Endothelial cell of umbilical vein (primary cell): ENCODE measurements around the gene SMAD1. TPM values are rescaled to one million over a fixed set of nuclear protein-coding genes. Genes with fewer than 3 reads are reported as not detected.

Source experiments
- BruUV-seq: library from RNA; stranded (reverse); fragments of 400-500 nt; replicated peaks from 2 replicates; lab custom pipeline; 2021; lab: Mats Ljungman, UMichigan
- CTCF ChIA-PET: fragments of 300-600, 350-600 bp; sonication (Branson Sonifier 250); formaldehyde crosslinking; loops from one replicate; lab custom pipeline; 2021; ENCODE audit warnings: antibody characterized with exemption, inconsistent platforms; lab: Charles Lee
- POLR2A ChIA-PET: fragments of 300-600, 350-600 bp; sonication (Branson Sonifier 250); formaldehyde crosslinking; loops from one replicate; lab custom pipeline; 2021; ENCODE audit warnings: antibody characterized with exemption, inconsistent platforms; lab: Charles Lee
- DNase-seq: peaks from one replicate; pipeline ENCODE4 v3.0.0-alpha.2; 2011; ENCODE audit warnings: low read depth, low spot score
- FAIRE-seq: peaks from 2 replicates; lab custom pipeline; 2011; peaks lifted over from hg19 to GRCh38; lab: Jason Lieb, UNC
- H2AFZ ChIP-seq: 2 replicates; pipeline ENCODE4 v1.6.0; 2012; ENCODE audit warnings: low read depth, low read length, control low read depth, inconsistent platforms
- H3K27ac ChIP-seq: 2 replicates; pipeline ENCODE4 v1.5.1; 2011; ENCODE audit warnings: low read depth, mild to moderate bottlenecking, control low read depth, low read length, moderate library complexity; ENCODE audit not compliant: insufficient read depth
- H3K27me3 ChIP-seq, 2 experiments: 2 replicates each; pipeline versions ENCODE4 v1.6.0 to v1.6.1; 2011; ENCODE audit warnings: low read length in 2 of 2, mixed read lengths in 1 of 2; ENCODE audit not compliant: control insufficient read depth in 2 of 2, insufficient read depth in 2 of 2
- H3K36me3 ChIP-seq, 2 experiments: 2 replicates in 1 of 2; 3 replicates in 1 of 2; pipeline ENCODE4 v1.5.1; 2011; ENCODE audit warnings: low read length in 2 of 2, mild to moderate bottlenecking in 1 of 2, moderate library complexity in 1 of 2; ENCODE audit not compliant: control insufficient read depth in 2 of 2, insufficient read depth in 2 of 2; ENCODE audit errors: extremely low read depth in 1 of 2
- H3K4me1 ChIP-seq: 3 replicates; pipeline ENCODE4 v1.5.1; 2011; ENCODE audit warnings: mild to moderate bottlenecking, low read length; ENCODE audit not compliant: control insufficient read depth, insufficient read depth; ENCODE audit errors: extremely low read depth
- H3K4me2 ChIP-seq: 2 replicates; pipeline ENCODE4 v1.6.1; 2011; ENCODE audit warnings: low read length, control low read depth, mixed read lengths; ENCODE audit not compliant: insufficient read depth
- H3K4me3 ChIP-seq, 3 experiments: fragments of 200-600 bp in 1 of 3; sonication (generic), shearing (Covaris generic) in 1 of 3; replicated peaks in 1 of 3; 2 replicates each; pipeline ENCODE4 v1.5.1; 2011 to 2016; ENCODE audit warnings: control low read depth in 3 of 3, low read length in 3 of 3, mild to moderate bottlenecking in 2 of 3, inconsistent platforms in 1 of 3, low read depth in 1 of 3, moderate library complexity in 1 of 3; ENCODE audit not compliant: insufficient read depth in 1 of 3
- H3K79me2 ChIP-seq: 2 replicates; pipeline ENCODE4 v1.6.0; 2012; ENCODE audit warnings: low read length, inconsistent platforms; ENCODE audit not compliant: control insufficient read depth, insufficient read depth
- H3K9ac ChIP-seq: replicated peaks from 2 replicates; pipeline ENCODE3; 2011; ENCODE audit warnings: low read length, control low read depth; ENCODE audit not compliant: insufficient read depth; ENCODE audit errors: extremely low read depth
- H3K9me1 ChIP-seq: replicated peaks from 3 replicates; pipeline ENCODE4 v1.6.0; 2011; ENCODE audit warnings: mild to moderate bottlenecking, low read length; ENCODE audit not compliant: control insufficient read depth, insufficient read depth; ENCODE audit errors: extremely low read depth
- H3K9me3 ChIP-seq: replicated peaks from 2 replicates; pipeline ENCODE4 v1.5.1; 2012; ENCODE audit warnings: low read length, inconsistent platforms; ENCODE audit not compliant: control insufficient read depth, insufficient read depth
- H4K20me1 ChIP-seq: replicated peaks from 2 replicates; pipeline ENCODE3; 2011; ENCODE audit warnings: mild to moderate bottlenecking, low read length; ENCODE audit not compliant: control insufficient read depth, insufficient read depth; ENCODE audit errors: extremely low read depth
- CTCF ChIP-seq, 2 donors: IDR thresholded peaks; 1 replicate in 1 of 2; 2 replicates in 1 of 2; pipeline ENCODE4 v1.5.1; 2011; ENCODE audit warnings: low read length in 2 of 2, mild to moderate bottlenecking in 2 of 2, moderate library complexity in 2 of 2, control low read depth in 1 of 2, inconsistent platforms in 1 of 2, low read depth in 1 of 2; ENCODE audit not compliant: insufficient read depth in 1 of 2; ENCODE audit errors: extremely low read depth in 1 of 2
- EZH2 ChIP-seq: IDR thresholded peaks from 2 replicates; pipeline ENCODE4 v1.6.1; 2012; ENCODE audit warnings: borderline replicate concordance, low read depth, mild to moderate bottlenecking, moderate library complexity, low read length, inconsistent platforms; ENCODE audit not compliant: severe bottlenecking
- FOS ChIP-seq: IDR thresholded peaks from 2 replicates; pipeline ENCODE4 v1.6.1; 2011; ENCODE audit warnings: mild to moderate bottlenecking, low read length, moderate library complexity, borderline replicate concordance; ENCODE audit not compliant: insufficient read depth
- GATA2 ChIP-seq: IDR thresholded peaks from 2 replicates; pipeline ENCODE4 v1.7.0; 2011; ENCODE audit warnings: low read depth, mild to moderate bottlenecking, moderate library complexity, mixed read lengths, low read length; ENCODE audit not compliant: insufficient read length, insufficient read depth
- JUN ChIP-seq: IDR thresholded peaks from 2 replicates; pipeline ENCODE4 v1.6.1; 2011; ENCODE audit warnings: borderline replicate concordance, low read depth; ENCODE audit not compliant: insufficient read length, insufficient read depth
- MAX ChIP-seq: IDR thresholded peaks from 2 replicates; pipeline ENCODE4 v1.6.1; 2011; ENCODE audit not compliant: insufficient read depth, insufficient read length
- MYC ChIP-seq: IDR thresholded peaks from one replicate; pipeline ENCODE4 v1.6.1; 2011; ENCODE audit warnings: mild to moderate bottlenecking, low read depth, low read length
- POLR2A ChIP-seq: IDR thresholded peaks from 2 replicates; pipeline ENCODE4 v1.6.1; 2012; ENCODE audit warnings: low read depth, mild to moderate bottlenecking, control low read depth, low read length
- POLR2AphosphoS5 ChIP-seq: IDR thresholded peaks from 2 replicates; pipeline ENCODE4 v1.6.1; 2012; ENCODE audit warnings: low read depth, mild to moderate bottlenecking, control low read depth, low read length, moderate library complexity; ENCODE audit not compliant: insufficient read depth
- dilution Hi-C: fragments of 300-500 bp; cut with MboI; formaldehyde crosslinking; loops from one replicate; pipeline ENCODE4 v1.15.0; 2019; ENCODE audit warnings: low sequenced_read_pairs; ENCODE audit not compliant: extremely low pct_ligation_motif_present
- intact Hi-C: fragments of 100-400 bp; cut with micrococcal nuclease; formaldehyde crosslinking; loops from one replicate; pipeline ENCODE4 v1.10.0; 2022
- polyA plus RNA-seq, 4 experiments: library from polyadenylated mRNA; depleted of rRNA in 3 of 4; stranded (reverse) in 3 of 4; unstranded in 1 of 4; fragments of >200 nt; gene quantifications; 2 replicates each; pipeline versions ENCODE4 v1.2.1 to v1.2.3, GENCODE V29; 2011 to 2012; ENCODE audit warnings: missing spikeins in 1 of 4
- total RNA-seq: library from RNA; stranded (reverse); gene quantifications from 2 replicates; pipeline ENCODE4 v1.2.3, GENCODE V29; 2021

Gene SMAD1
- total and polyA plus RNA-seq, 2 donors (not counting 3 experiments of a cell fraction or from before 2014, with no cell fraction given) = 101 to 116 TPM

- TSS peak; percentile 92 for BruUV-seq
- H4K20me1 ChIP-seq = no peaks in the 10 kb centered on the region
- peaks cover 20% of the 10 kb centered on the region for H3K4me1 ChIP-seq
- no peaks in the 10 kb centered on the region for H3K79me2 ChIP-seq
- dilution Hi-C loops = loop anchor here (25.0 kb wide), 1 partner anchor 215 kb away; no protein-coding TSS in a partner anchor
- intact Hi-C loops = loop anchor here (1.0 to 2.0 kb wide), 2 partner anchors 29 to 64 kb away; partner anchors contain the start of gene SMAD1
- no peaks in the 10 kb centered on the region for H3K9me3 ChIP-seq
- H3K36me3 ChIP-seq = no peaks in the 10 kb centered on the region
- H2AFZ ChIP-seq = peak overlapping the region; percentile 59
- TF ChIP-seq MYC (no peak), GATA2 (no peak), CTCF (IDR thresholded peaks at IDR 0.05; ENCODE audit: extremely low read depth in 1 of 2, insufficient read depth in 1 of 2, low read depth in 1 of 2, low read length in 2 of 2) (no peak), EZH2 (no peak), POLR2A (no peak), FOS (no peak), JUN (no peak), MAX (no peak), POLR2AphosphoS5 (no peak)
- no peak overlapping the region for H3K9ac ChIP-seq
- no peaks in the 10 kb centered on the region for H3K9me1 ChIP-seq
- H3K4me2 ChIP-seq = peak overlapping the region; percentile 50
- DNase-seq (no peak), FAIRE-seq (no peak)
- ChIA-PET CTCF (interaction anchor here (1.0 kb wide), 1 partner anchor 64 kb away, joined by 3 read pairs; no protein-coding TSS in a partner anchor), POLR2A (no interaction called here)
- H3K27ac ChIP-seq = peak overlapping the region; percentile 45
- no peak overlapping the region for H3K4me3 ChIP-seq
- peaks cover 0 to 4% of the 10 kb centered on the region in 2 experiments for H3K27me3 ChIP-seq
These were observed 29.8 kb upstream of the SMAD1 start for GRCh38 chr4:145451895-145452294.
